ENCODE measurements around the gene SFSWAP. TPM values are rescaled to one million over a fixed set of nuclear protein-coding genes. Genes with fewer than 3 reads are reported as not detected.
"Not testable (repeated sequence)": the region's sequence is repeated elsewhere in the genome, so short reads cannot be mapped to it uniquely, and the experiment has no call there.

The SFSWAP gene
- total and polyA plus RNA-seq, 2 of the 13 experiments (the other 11 are each of a cell fraction or from before 2014, with no cell fraction given) = 17.1 to 27.7 TPM

DNA sequence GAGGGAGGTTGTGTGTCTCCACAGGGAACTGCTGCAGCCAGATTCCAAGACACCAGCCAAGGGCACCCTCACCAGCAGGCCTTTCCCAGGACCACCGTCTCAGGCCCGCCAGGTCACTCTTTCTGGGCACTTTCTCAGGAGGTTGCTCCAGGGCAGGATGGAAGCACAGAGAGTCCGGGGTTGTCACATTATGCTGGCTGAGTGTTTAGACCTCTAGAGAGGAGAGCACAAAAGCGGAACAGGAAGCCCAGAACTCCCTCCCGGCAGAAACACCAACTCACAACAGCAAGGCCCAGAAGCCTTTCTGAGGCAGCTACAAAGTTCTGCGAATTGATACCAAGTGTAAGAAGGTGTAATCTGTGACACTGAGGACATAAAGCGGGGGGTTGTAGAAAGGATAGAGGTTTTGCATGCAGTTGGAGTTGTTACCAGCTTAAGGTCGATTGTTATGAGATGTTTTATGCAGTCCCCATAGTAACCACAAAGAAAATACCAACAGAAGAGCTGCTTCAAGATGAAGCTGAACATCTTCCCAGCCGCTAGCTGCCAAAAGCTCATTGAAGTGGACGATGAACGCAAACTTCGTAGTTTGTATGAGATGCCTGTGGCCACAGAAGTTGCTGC lies 43.8 kb upstream of the SFSWAP start:
- DNase-seq (ENCODE audit: low spot score); H3K4me2 ChIP-seq (ENCODE audit: low read depth, low read length); H3K4me3 ChIP-seq (replicated peaks in 1 of 3; ENCODE audit: insufficient read depth in 1 of 3, low read depth in 2 of 3, low read length in 3 of 3); CTCF ChIA-PET (ENCODE audit: low intra/inter-chr PET ratio, low total read pairs); H3K79me2 ChIP-seq (ENCODE audit: insufficient read depth, low read length); POLR2A ChIA-PET; FAIRE-seq; H4K20me1 ChIP-seq (ENCODE audit: insufficient read depth, low read length); BruUV-seq (replicated peaks); H2AFZ ChIP-seq (ENCODE audit: low read length); H3K4me1 ChIP-seq (ENCODE audit: insufficient read depth, low read length); H3K27ac ChIP-seq (ENCODE audit: extremely low read length, insufficient read depth, low read length); H3K9ac ChIP-seq (ENCODE audit: insufficient read depth, low read depth, low read length); H3K36me3 ChIP-seq (replicated peaks in 1 of 2; ENCODE audit: control insufficient read depth in 1 of 2, insufficient read depth in 2 of 2, low read length in 2 of 2); H3K9me3 ChIP-seq (ENCODE audit: low read length); ATAC-seq; intact Hi-C loops (cut with micrococcal nuclease; ENCODE audit: unreplicated experiment): not testable (repeated sequence)
- peaks cover 0 to 31% of the 10 kb centered on the region in 2 experiments; a peak in 4 of 5 replicates for H3K27me3 ChIP-seq (ENCODE audit: control insufficient read depth in 1 of 2, insufficient read depth in 2 of 2, low read length in 2 of 2)
- WGBS (ENCODE audit: low lambda C conversion rate) = 5% methylated on average over 9 of the region's 12 CpGs
- in situ Hi-C loops (cut with HindIII; ENCODE audit: extremely low pct_ligation_motif_present, low pct_unique_long_range_greater_than_20kb) = loop anchor here (10.0 kb wide), 1 partner anchor 372 kb away; no protein-coding TSS in a partner anchor

DNA sequence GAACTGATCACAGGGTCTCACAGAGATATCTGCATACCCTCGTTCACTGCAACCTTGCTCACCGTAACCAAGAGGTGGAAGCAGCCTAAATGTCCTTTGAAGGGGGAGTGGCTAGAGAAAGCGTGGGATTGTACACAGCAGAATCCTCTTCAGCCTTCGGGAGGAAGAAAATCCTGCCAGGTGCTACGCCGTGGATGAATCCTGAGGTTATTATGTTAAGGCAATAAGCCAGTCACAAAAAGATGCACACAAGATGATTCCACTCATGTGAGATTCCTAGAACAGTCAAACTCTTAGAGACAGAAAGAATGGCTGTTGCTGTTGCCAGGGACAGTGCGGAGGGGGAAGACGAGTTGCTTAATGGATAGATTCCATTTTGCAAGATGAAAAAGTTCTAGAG lies 39.6 kb upstream of the SFSWAP start:
- H3K4me2 ChIP-seq (ENCODE audit: low read depth, low read length) = no peak overlapping the region
- H3K4me3 ChIP-seq (replicated peaks in 1 of 3; ENCODE audit: insufficient read depth in 1 of 3, low read depth in 2 of 3, low read length in 3 of 3) = no peak overlapping the region
- in situ Hi-C loops (cut with HindIII; ENCODE audit: extremely low pct_ligation_motif_present, low pct_unique_long_range_greater_than_20kb) = no loop called here
- H3K27ac ChIP-seq (ENCODE audit: extremely low read length, insufficient read depth, low read length) = no peak overlapping the region
- no peaks in the 10 kb centered on the region for H4K20me1 ChIP-seq (ENCODE audit: insufficient read depth, low read length)
- CTCF ChIA-PET (ENCODE audit: low intra/inter-chr PET ratio, low total read pairs) = no interaction called here
- H3K9ac ChIP-seq (ENCODE audit: insufficient read depth, low read depth, low read length) = no peak overlapping the region
- no peak overlapping the region for H2AFZ ChIP-seq (ENCODE audit: low read length)
- no peaks in the 10 kb centered on the region for H3K79me2 ChIP-seq (ENCODE audit: insufficient read depth, low read length)
- POLR2A ChIA-PET = no interaction called here
- no peak for FAIRE-seq
- H3K4me1 ChIP-seq (ENCODE audit: insufficient read depth, low read length) = no peaks in the 10 kb centered on the region
- H3K9me3 ChIP-seq (ENCODE audit: low read length) = no peaks in the 10 kb centered on the region
- no peak for ATAC-seq
- WGBS (ENCODE audit: low lambda C conversion rate) = 21% methylated on average over 8 of the region's 8 CpGs
- H3K27me3 ChIP-seq (ENCODE audit: control insufficient read depth in 1 of 2, insufficient read depth in 2 of 2, low read length in 2 of 2) = peaks cover 2 to 51% of the 10 kb centered on the region in 2 experiments; a peak in 4 of 5 replicates
- intact Hi-C loops (cut with micrococcal nuclease; ENCODE audit: unreplicated experiment) = no loop called here
- no peaks in the 10 kb centered on the region for H3K36me3 ChIP-seq (replicated peaks in 1 of 2; ENCODE audit: control insufficient read depth in 1 of 2, insufficient read depth in 2 of 2, low read length in 2 of 2)
- BruUV-seq (replicated peaks) = no TSS peak
- no peak for TF ChIP-seq ZNF282 (IDR thresholded peaks at IDR 0.05; ENCODE audit: partially characterized antibody)
- TF ChIP-seq, protein P1, sequence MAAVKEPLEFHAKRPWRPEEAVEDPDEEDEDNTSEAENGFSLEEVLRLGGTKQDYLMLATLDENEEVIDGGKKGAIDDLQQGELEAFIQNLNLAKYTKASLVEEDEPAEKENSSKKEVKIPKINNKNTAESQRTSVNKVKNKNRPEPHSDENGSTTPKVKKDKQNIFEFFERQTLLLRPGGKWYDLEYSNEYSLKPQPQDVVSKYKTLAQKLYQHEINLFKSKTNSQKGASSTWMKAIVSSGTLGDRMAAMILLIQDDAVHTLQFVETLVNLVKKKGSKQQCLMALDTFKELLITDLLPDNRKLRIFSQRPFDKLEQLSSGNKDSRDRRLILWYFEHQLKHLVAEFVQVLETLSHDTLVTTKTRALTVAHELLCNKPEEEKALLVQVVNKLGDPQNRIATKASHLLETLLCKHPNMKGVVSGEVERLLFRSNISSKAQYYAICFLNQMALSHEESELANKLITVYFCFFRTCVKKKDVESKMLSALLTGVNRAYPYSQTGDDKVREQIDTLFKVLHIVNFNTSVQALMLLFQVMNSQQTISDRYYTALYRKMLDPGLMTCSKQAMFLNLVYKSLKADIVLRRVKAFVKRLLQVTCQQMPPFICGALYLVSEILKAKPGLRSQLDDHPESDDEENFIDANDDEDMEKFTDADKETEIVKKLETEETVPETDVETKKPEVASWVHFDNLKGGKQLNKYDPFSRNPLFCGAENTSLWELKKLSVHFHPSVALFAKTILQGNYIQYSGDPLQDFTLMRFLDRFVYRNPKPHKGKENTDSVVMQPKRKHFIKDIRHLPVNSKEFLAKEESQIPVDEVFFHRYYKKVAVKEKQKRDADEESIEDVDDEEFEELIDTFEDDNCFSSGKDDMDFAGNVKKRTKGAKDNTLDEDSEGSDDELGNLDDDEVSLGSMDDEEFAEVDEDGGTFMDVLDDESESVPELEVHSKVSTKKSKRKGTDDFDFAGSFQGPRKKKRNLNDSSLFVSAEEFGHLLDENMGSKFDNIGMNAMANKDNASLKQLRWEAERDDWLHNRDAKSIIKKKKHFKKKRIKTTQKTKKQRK (IDR thresholded peaks at IDR 0.05; ENCODE audit: low read length) = no peak
- no peak for DNase-seq (ENCODE audit: low spot score)
